Measurements from ENCODE around the gene TRABD2B. TPM values are rescaled to one million over a fixed set of nuclear protein-coding genes. Genes with fewer than 3 reads are reported as not detected.

Gene TRABD2B
- total RNA-seq, 1 donor = under 0.01 TPM

- H4K20me1 ChIP-seq (ENCODE audit: insufficient read depth, low read length) = peaks cover 2% of the 10 kb centered on the region
- no peak overlapping the region for H3K4me2 ChIP-seq (ENCODE audit: insufficient read depth, low read length)
- no peaks in the 10 kb centered on the region for H3K36me3 ChIP-seq (ENCODE audit: insufficient read depth, low read length)
- no peak overlapping the region for H3K27ac ChIP-seq (ENCODE audit: low read depth, low read length)
- H3K27me3 ChIP-seq (ENCODE audit: insufficient read depth, low read length) = peaks cover 3% of the 10 kb centered on the region
- H2AFZ ChIP-seq (ENCODE audit: low read length) = no peak overlapping the region
- TF ChIP-seq CTCF (IDR thresholded peaks at IDR 0.05; ENCODE audit: extremely low read depth, low read depth, low read length) = no peak
- no peaks in the 10 kb centered on the region for H3K9me3 ChIP-seq (ENCODE audit: low read depth, low read length)
- H3K4me1 ChIP-seq (ENCODE audit: insufficient read depth, low read length) = no peaks in the 10 kb centered on the region
- DNase-seq (ENCODE audit: insufficient read length, low spot score, missing footprints) = no peak
- H3K79me2 ChIP-seq (ENCODE audit: insufficient read depth, low read length) = no peaks in the 10 kb centered on the region
- no peak overlapping the region for H3K4me3 ChIP-seq (ENCODE audit: insufficient read depth, low read length)
Measured at GRCh38 chr1:47759936-47760629, 237.1 kb downstream of the TRABD2B start.

- Histone ChIP-seq H4K20me1 (ENCODE audit: insufficient read depth, low read length) (peaks cover 2% of the 10 kb centered on the region), H3K9me3 (ENCODE audit: low read depth, low read length) (no peaks in the 10 kb centered on the region), H3K27me3 (ENCODE audit: insufficient read depth, low read length) (peaks cover 3% of the 10 kb centered on the region), H3K4me1 (ENCODE audit: insufficient read depth, low read length) (no peaks in the 10 kb centered on the region), H3K36me3 (ENCODE audit: insufficient read depth, low read length) (no peaks in the 10 kb centered on the region), H3K4me2 (ENCODE audit: insufficient read depth, low read length) (no peak overlapping the region), H3K27ac (ENCODE audit: low read depth, low read length) (no peak overlapping the region), H3K4me3 (ENCODE audit: insufficient read depth, low read length) (no peak overlapping the region), H2AFZ (ENCODE audit: low read length) (no peak overlapping the region), H3K79me2 (ENCODE audit: insufficient read depth, low read length) (no peaks in the 10 kb centered on the region)
- no peak for TF ChIP-seq CTCF (IDR thresholded peaks at IDR 0.05; ENCODE audit: extremely low read depth, low read depth, low read length)
- no peak for DNase-seq (ENCODE audit: insufficient read length, low spot score, missing footprints)
Measured at GRCh38 chr1:47759251-47759935, 237.8 kb downstream of the TRABD2B start.

- no peak overlapping the region for H2AFZ ChIP-seq (ENCODE audit: low read length)
- no peaks in the 10 kb centered on the region for H3K36me3 ChIP-seq (ENCODE audit: insufficient read depth, low read length)
- H3K27ac ChIP-seq (ENCODE audit: low read depth, low read length) = no peak overlapping the region
- no peaks in the 10 kb centered on the region for H3K79me2 ChIP-seq (ENCODE audit: insufficient read depth, low read length)
- no peak for DNase-seq (ENCODE audit: insufficient read length, low spot score, missing footprints)
- TF ChIP-seq CTCF (IDR thresholded peaks at IDR 0.05; ENCODE audit: extremely low read depth, low read depth, low read length) = no peak
- no peaks in the 10 kb centered on the region for H3K4me1 ChIP-seq (ENCODE audit: insufficient read depth, low read length)
- H3K4me2 ChIP-seq (ENCODE audit: insufficient read depth, low read length) = no peak overlapping the region
- H3K9me3 ChIP-seq (ENCODE audit: low read depth, low read length) = no peaks in the 10 kb centered on the region
- peaks cover 2% of the 10 kb centered on the region for H4K20me1 ChIP-seq (ENCODE audit: insufficient read depth, low read length)
- peaks cover 3% of the 10 kb centered on the region for H3K27me3 ChIP-seq (ENCODE audit: insufficient read depth, low read length)
- H3K4me3 ChIP-seq (ENCODE audit: insufficient read depth, low read length) = no peak overlapping the region
Measured at GRCh38 chr1:47758341-47759250, 238.6 kb downstream of the TRABD2B start.

Measured in osteoblast (primary cell).